HEK293 (cell line): ENCODE measurements around the gene PEX14.

Experiments
- CTCF ChIP-seq: fragments of 450-650 bp; formaldehyde crosslinking; IDR thresholded peaks from 2 replicates; pipeline ENCODE4 v1.5.1; 2016; ENCODE audit warnings: missing biosample characterization, missing genetic modification characterization
- GLIS2 ChIP-seq: fragments of 450-650 bp; formaldehyde crosslinking; IDR thresholded peaks from 2 replicates; pipeline ENCODE4 v1.5.1; 2016; ENCODE audit warnings: missing biosample characterization, missing genetic modification characterization
- KLF16 ChIP-seq: fragments of 450-650 bp; formaldehyde crosslinking; IDR thresholded peaks from 2 replicates; pipeline ENCODE4 v1.5.1; 2017; ENCODE audit warnings: missing biosample characterization, missing genetic modification characterization
- KLF9 ChIP-seq: fragments of 450-650 bp; formaldehyde crosslinking; IDR thresholded peaks from 2 replicates; pipeline ENCODE4 v1.5.1; 2016; ENCODE audit warnings: missing biosample characterization, missing genetic modification characterization, low read depth
- ZBTB26 ChIP-seq: fragments of 450-650 bp; formaldehyde crosslinking; optimal IDR thresholded peaks from 2 replicates; pipeline ENCODE3; 2016; ENCODE audit warnings: missing biosample characterization, mild to moderate bottlenecking, missing genetic modification characterization
- ZNF23 ChIP-seq: fragments of 450-650 bp; formaldehyde crosslinking; IDR thresholded peaks from 2 replicates; pipeline ENCODE4 v1.5.1; 2016; ENCODE audit warnings: missing biosample characterization, missing genetic modification characterization, borderline replicate concordance
- ZNF362 ChIP-seq: fragments of 450-650 bp; formaldehyde crosslinking; IDR thresholded peaks from 2 replicates; pipeline ENCODE4 v1.5.1; 2016; ENCODE audit warnings: missing biosample characterization, missing genetic modification characterization
- ZNF449 ChIP-seq: fragments of 450-650 bp; formaldehyde crosslinking; IDR thresholded peaks from 2 replicates; pipeline ENCODE4 v1.5.1; 2017; ENCODE audit warnings: missing biosample characterization, mild to moderate bottlenecking, missing genetic modification characterization, moderate library complexity
- ZNF473 ChIP-seq: fragments of 450-650 bp; formaldehyde crosslinking; IDR thresholded peaks from 2 replicates; pipeline ENCODE4 v1.5.1; 2017; ENCODE audit warnings: missing biosample characterization, missing genetic modification characterization
- ZNF747 ChIP-seq: fragments of 450-650 bp; formaldehyde crosslinking; IDR thresholded peaks from 2 replicates; pipeline ENCODE4 v1.5.1; 2016; ENCODE audit warnings: missing biosample characterization, missing genetic modification characterization
- TF ChIP-seq, protein P1 (sequence below): fragments of 450-650 bp; formaldehyde crosslinking; IDR thresholded peaks from 2 replicates; pipeline ENCODE4 v1.5.1; 2016; ENCODE audit warnings: missing biosample characterization, missing genetic modification characterization, low read depth

- TF ChIP-seq ZNF449 (tag by site-specific recombination) (no peak), ZNF23 (tag by site-specific recombination) (no peak), KLF16 (tag by site-specific recombination) (no peak), ZNF747 (tag by site-specific recombination) (no peak), KLF9 (tag by site-specific recombination) (no peak), ZNF362 (tag by site-specific recombination) (no peak), CTCF (tag by site-specific recombination) (no peak), ZBTB26 (tag by site-specific recombination) (no peak), ZNF473 (no peak), GLIS2 (no peak)
- TF ChIP-seq, protein P1, sequence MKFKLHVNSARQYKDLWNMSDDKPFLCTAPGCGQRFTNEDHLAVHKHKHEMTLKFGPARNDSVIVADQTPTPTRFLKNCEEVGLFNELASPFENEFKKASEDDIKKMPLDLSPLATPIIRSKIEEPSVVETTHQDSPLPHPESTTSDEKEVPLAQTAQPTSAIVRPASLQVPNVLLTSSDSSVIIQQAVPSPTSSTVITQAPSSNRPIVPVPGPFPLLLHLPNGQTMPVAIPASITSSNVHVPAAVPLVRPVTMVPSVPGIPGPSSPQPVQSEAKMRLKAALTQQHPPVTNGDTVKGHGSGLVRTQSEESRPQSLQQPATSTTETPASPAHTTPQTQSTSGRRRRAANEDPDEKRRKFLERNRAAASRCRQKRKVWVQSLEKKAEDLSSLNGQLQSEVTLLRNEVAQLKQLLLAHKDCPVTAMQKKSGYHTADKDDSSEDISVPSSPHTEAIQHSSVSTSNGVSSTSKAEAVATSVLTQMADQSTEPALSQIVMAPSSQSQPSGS (tag by site-specific recombination): no peak
These were observed 72.1 kb downstream of the PEX14 start for GRCh38 chr1:10546896-10547295.
